ENCODE results near the gene KHDRBS1. TPM values are rescaled to one million over a fixed set of nuclear protein-coding genes. Genes with fewer than 3 reads are reported as not detected.
"Not testable (repeated sequence)": the region's sequence is repeated elsewhere in the genome, so short reads cannot be mapped to it uniquely, and the experiment has no call there.

Gene KHDRBS1
- total RNA-seq, 4 donors from 2014 or later = 49.6 to 63.5 (median 57.2) TPM

DNA sequence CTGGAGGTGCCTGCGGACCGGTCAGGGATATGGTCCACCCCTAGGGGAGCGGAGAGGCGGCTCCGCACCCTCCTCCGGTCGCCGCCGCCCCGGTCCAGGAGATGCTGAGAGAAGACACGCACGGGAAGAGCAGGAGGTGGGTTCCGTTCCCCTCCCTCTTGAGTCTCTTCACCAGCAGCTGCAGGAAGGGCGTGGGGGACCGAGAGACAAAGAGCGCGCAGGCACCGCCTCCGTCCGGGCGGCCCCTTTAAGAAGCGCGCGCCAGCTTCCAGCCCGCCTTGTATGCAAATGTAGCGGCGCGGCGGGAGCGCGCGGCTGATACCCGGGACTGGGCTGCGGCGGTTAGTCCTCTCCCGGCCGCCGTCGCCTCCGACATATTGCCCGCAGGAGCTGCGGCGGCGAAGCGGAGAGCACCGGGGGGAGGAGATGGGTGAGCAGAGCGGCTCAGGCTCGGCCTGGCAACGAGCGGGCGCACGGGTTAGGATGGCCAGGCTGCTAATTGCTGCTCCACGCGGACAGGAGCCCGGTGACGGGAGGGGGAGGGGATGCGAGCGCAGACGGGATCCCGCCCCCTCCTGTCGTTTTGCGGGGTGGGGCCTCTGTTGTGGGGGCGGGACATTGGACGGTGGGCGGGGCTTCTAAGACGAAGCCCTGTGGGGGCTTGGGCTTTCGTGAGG, 59.1 kb downstream of the KHDRBS1 start, which contains the start of gene TMEM39B:
Gene TMEM39B (plus strand): TSS at position 318 of the 677 bp plus-strand sequence. CDS start 109 bp downstream, at position 427.
- peak; percentile 94 for ATAC-seq (ENCODE audit: low FRiP score)
- DNase-seq (ENCODE audit: low spot score) = peak; percentile 77
- TF ChIP-seq, protein P1, sequence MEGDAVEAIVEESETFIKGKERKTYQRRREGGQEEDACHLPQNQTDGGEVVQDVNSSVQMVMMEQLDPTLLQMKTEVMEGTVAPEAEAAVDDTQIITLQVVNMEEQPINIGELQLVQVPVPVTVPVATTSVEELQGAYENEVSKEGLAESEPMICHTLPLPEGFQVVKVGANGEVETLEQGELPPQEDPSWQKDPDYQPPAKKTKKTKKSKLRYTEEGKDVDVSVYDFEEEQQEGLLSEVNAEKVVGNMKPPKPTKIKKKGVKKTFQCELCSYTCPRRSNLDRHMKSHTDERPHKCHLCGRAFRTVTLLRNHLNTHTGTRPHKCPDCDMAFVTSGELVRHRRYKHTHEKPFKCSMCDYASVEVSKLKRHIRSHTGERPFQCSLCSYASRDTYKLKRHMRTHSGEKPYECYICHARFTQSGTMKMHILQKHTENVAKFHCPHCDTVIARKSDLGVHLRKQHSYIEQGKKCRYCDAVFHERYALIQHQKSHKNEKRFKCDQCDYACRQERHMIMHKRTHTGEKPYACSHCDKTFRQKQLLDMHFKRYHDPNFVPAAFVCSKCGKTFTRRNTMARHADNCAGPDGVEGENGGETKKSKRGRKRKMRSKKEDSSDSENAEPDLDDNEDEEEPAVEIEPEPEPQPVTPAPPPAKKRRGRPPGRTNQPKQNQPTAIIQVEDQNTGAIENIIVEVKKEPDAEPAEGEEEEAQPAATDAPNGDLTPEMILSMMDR (IDR thresholded peaks at IDR 0.05) = no peak

DNA sequence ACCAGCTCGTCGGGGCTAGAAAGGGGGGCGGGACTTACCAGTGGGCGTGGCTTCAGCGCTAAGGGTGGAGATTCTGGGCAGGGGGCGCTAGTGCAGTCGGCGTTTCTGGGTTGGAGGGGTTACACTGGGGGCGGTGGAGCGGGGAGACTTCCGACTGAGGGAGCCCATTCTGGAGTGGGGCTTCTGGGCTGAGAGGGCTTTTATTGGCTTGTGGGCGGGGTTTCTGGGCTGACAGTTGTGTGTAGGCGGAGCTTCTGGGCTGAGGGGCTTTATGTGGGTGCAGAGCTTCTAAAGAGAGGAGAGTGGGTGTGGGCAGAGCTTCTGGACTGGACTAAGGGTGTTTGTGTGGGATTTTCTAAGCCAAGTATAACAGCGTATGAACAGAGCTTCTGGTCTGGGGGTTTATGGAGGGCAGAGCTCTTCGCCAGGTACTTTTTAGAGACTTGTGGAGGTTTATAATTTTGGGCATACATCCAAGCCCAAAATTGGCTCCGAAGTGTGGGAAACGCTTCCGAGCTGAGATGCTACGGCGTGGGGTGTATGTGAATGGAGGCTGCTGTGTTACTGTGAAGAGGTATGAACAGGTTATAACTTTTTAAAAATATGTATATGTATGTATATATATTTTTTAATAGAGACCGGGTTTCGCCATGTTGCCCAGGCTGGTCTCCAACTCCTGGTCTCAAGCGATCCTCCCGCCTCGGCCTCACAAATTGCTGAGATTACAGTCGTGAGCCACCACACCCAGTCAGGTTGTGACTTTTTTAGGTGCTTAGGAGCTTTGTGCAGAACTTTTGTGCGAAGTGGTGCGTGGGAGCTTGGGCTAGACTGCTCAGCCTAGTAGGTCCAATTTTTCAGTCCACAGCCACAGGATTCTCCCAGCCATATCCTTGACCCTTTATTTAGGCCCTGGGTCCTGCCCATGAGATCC, 59.9 kb downstream of the KHDRBS1 start:
- ATAC-seq (ENCODE audit: low FRiP score) (no peak), DNase-seq (ENCODE audit: low spot score) (no peak)
- TF ChIP-seq, protein P1 (IDR thresholded peaks at IDR 0.05) = no peak

DNA sequence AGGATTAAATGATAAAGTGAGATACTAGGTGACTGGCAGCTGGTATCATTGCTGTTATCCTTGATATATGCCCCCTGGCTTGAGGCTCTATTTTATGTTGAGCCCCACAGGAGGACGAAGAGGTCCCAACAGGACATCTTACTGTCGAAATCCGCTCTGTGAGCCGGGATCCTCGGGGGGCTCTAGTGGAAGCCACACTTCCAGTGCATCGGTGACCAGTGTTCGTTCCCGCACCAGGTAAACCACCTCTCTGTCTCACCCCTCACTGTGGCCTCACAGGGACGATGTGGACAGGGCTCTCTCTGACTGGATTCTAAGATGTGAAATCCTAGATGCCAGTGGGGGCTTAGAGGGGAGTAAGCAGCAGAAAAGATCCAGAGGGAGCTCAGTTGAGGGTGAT, 61.2 kb downstream of the KHDRBS1 start:
- DNase-seq (ENCODE audit: low spot score) (no peak), ATAC-seq (ENCODE audit: low FRiP score) (no peak)
- TF ChIP-seq, protein P1 (IDR thresholded peaks at IDR 0.05) = no peak

DNA sequence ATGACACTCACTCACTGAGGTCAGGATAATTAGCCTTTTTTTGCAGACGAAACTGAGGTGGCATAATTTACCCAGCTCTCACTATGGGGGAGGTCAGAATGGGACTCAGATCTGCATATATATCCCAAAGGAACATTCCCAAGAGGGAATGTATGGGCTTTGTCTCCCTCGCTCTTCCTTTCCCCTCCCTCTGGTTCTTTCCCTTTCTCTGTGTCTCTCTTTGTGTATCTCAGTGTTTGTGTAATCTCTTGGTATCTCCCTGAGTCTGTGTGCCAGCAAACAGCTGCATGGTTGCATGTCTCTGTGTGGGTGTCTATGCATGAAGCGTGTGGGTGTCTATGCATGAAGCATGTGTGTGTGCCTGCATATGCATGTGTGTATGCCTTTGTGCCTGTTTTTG, 63.8 kb downstream of the KHDRBS1 start:
- ATAC-seq (ENCODE audit: low FRiP score) = no peak
- TF ChIP-seq, protein P1 (IDR thresholded peaks at IDR 0.05) = no peak
- no peak for DNase-seq (ENCODE audit: low spot score)

DNA sequence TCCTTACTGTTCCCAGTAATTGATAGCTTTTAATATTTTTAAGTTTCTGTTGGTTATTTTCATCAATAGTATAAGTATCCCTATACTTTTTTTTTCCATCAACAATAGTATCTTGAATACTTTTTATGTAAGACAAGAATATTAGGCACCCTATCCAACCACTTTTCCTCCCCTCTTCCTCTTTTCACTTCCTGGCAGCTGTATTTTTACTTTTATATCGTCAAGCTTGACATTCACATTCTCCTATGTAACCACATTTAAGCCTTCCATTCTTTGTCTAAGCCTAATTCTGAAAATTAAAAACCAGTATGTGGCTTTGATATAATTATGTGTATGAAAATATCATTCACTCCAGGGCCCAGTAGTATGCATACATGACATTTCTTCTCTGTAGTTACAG, 68.4 kb downstream of the KHDRBS1 start:
- no peak for ATAC-seq (ENCODE audit: low FRiP score)
- DNase-seq (ENCODE audit: low spot score) = no peak
- TF ChIP-seq, protein P1 (IDR thresholded peaks at IDR 0.05) = no peak

DNA sequence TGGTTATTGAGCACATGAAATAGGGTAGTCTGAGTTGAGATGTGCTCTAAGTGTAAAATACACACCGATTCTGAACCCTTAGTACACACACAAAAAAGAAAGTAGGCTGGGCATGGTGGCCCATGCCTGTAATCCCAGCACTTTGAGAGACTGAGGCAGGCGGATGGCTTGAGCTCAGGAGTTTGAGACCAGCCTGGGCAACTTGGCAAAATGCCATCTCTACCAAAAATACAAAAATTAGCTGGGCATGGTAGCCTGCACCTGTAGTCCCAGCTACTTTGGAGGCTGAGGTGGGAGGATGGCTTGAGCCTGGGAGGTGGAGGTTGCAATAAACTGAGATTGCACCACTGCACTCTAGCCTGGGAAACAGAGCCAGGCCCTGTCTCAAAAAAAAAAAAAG, 72.7 kb downstream of the KHDRBS1 start:
- not testable (repeated sequence) for ATAC-seq (ENCODE audit: low FRiP score); DNase-seq (ENCODE audit: low spot score)

DNA sequence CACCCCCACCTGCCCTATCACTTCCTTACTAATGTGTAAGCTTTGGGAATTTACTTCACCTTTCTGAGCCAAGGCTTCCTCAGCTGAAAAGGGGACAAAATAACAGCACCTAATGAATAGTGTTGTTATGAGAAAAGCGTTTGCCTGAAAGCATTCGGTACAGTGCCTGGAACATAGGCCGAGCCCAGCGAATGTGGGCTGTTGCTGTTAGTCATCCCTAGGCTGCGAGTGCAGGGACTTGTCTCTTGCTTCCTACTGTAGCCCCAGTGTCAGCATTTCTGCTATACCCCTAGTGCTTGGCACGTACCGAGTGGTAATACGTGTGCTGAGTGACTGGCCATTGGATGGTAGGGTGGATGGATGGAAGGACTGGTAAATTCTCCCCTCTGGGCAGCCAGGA, 77.5 kb downstream of the KHDRBS1 start:
- TF ChIP-seq, protein P1 (IDR thresholded peaks at IDR 0.05) = no peak
- no peak for ATAC-seq (ENCODE audit: low FRiP score)
- no peak for DNase-seq (ENCODE audit: low spot score)
